ENCODE measurements around the gene MS4A6E. TPM values are rescaled to one million over a fixed set of nuclear protein-coding genes. Genes with fewer than 3 reads are reported as not detected.

Gene MS4A6E
- total and polyA plus RNA-seq, 2 donors (not counting 1 experiment from before 2014, with no cell fraction given), result not detected

DNA sequence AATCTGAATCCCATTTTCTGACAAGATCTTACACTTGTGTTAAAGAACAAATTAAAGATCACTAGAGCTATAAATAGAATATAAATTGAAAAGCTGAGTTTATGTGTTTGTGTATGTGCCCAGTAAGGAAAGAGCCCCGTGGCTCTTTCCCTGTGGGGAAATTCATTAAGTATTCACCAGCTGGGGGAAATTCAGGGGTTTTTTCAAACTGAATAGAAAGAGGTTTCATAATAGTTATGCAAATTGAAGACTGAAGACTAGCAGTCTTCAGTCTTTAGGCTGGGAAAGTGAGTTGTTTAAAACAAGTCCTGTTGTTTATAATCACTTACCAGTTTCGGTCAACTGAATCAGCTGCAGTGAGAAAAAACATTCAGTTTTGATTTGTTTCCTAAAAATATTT, 40.0 kb downstream of the MS4A6E start:
- Mint-ChIP-seq H3K27me3 (no peaks in the 10 kb centered on the region), H3K9me3 (ENCODE audit: insufficient read depth) (peaks cover 3% of the 10 kb centered on the region), H3K4me1 (peaks cover 87% of the 10 kb centered on the region), H3K4me3 (peak overlapping the region; percentile 73), H3K27ac (peak overlapping the region; percentile 93)
- ATAC-seq (ENCODE audit: low read depth), result peak; percentile 54
- Histone ChIP-seq H3K4me2 (replicated peaks; ENCODE audit: low read depth, low read length, poor library complexity, severe bottlenecking) (peak overlapping the region; percentile 64), H2AFZ (ENCODE audit: insufficient read depth, low read depth, low read length, poor library complexity, severe bottlenecking) (no peak overlapping the region), H3K9ac (ENCODE audit: low read length) (peak overlapping the region; percentile 37), H3K79me2 (ENCODE audit: control insufficient read depth, insufficient read depth, low read length) (peaks cover 71% of the 10 kb centered on the region), H3K9me3 (ENCODE audit: control extremely low read depth in 1 of 3, control insufficient read depth in 2 of 3, insufficient read depth in 1 of 3, low read length in 2 of 3) (peaks cover 0 to 6% (median 2%) of the 10 kb centered on the region in 3 donors), H3K27ac (ENCODE audit: low read length in 2 of 2) (peak overlapping the region; percentile 73 to 89), H3K36me3 (replicated peaks in 1 of 2; ENCODE audit: control extremely low read depth in 1 of 2, control insufficient read depth in 1 of 2, extremely low read depth in 1 of 2, insufficient read depth in 2 of 2, low read length in 1 of 2) (no peaks in the 10 kb centered on the region), H4K20me1 (ENCODE audit: control insufficient read depth, insufficient read depth, low read length, poor library complexity, severe bottlenecking) (no peaks in the 10 kb centered on the region), H3K4me3 (ENCODE audit: control extremely low read depth in 1 of 5, extremely low read depth in 1 of 5, insufficient read depth in 1 of 5, low read depth in 2 of 5, low read length in 4 of 5) (peak overlapping the region in 1 of 5 experiments; percentile 50), H3K27me3 (replicated peaks in 1 of 4; ENCODE audit: control extremely low read depth in 1 of 4, control insufficient read depth in 3 of 4, insufficient read depth in 4 of 4, low read length in 3 of 4) (no peaks in the 10 kb centered on the region), H3K4me1 (ENCODE audit: control insufficient read depth in 2 of 2, insufficient read depth in 2 of 2, low read length in 2 of 2) (peaks cover 70 to 79% of the 10 kb centered on the region in 2 donors)
- DNase-seq, result peak; percentile 86
- no peak for TF ChIP-seq CTCF (IDR thresholded peaks at IDR 0.05)
- no peak for TF ChIP-seq EZH2 (IDR thresholded peaks at IDR 0.05; ENCODE audit: borderline replicate concordance, insufficient read depth, low read depth, low read length, poor library complexity, severe bottlenecking)
- POLR2A ChIA-PET, result interaction anchor here (0.7 to 2.9 kb wide), 9 partner anchors 11 to 117 kb away, joined by 3 to 20 read pairs (median 5); partner anchors contain the start of genes MS4A1 and MS4A7
- CTCF ChIA-PET, result interaction anchor here (0.5 to 13.3 kb wide), 11 partner anchors 11 to 1088 kb away, joined by 3 to 257 read pairs (median 11); partner anchors contain the start of genes MS4A1, MS4A14 and MS4A7
- intact Hi-C loops (cut with micrococcal nuclease), result loop anchor here (1.0 to 5.0 kb wide), 4 partner anchors 10 to 205 kb away; partner anchors contain the start of gene MS4A1
- 0% methylated on average over 1 of the region's 2 CpGs for WGBS (ENCODE audit: insufficient coverage)

GRCh38 chr11:60367896-60368295, 40.8 kb downstream of the MS4A6E start:
- peak overlapping the region; percentile 37 for H3K9ac ChIP-seq (ENCODE audit: low read length)
- H3K4me2 ChIP-seq (replicated peaks; ENCODE audit: low read depth, low read length, poor library complexity, severe bottlenecking), result peak overlapping the region; percentile 64
- TF ChIP-seq CTCF (IDR thresholded peaks at IDR 0.05) (no peak), EZH2 (IDR thresholded peaks at IDR 0.05; ENCODE audit: borderline replicate concordance, insufficient read depth, low read depth, low read length, poor library complexity, severe bottlenecking) (no peak)
- ChIA-PET POLR2A (interaction anchor here (0.7 to 2.9 kb wide), 6 partner anchors 10 to 116 kb away, joined by 3 to 20 read pairs (median 7); partner anchors contain the start of genes MS4A1 and MS4A7), CTCF (interaction anchor here (1.1 to 13.3 kb wide), 10 partner anchors 10 to 251 kb away, joined by 3 to 257 read pairs (median 29); partner anchors contain the start of genes MS4A1, MS4A14 and MS4A7)
- H3K9me3 Mint-ChIP-seq (ENCODE audit: insufficient read depth), result peaks cover 3% of the 10 kb centered on the region
- peak overlapping the region; percentile 93 for H3K27ac Mint-ChIP-seq
- H3K9me3 ChIP-seq (ENCODE audit: control extremely low read depth in 1 of 3, control insufficient read depth in 2 of 3, insufficient read depth in 1 of 3, low read length in 2 of 3), result peaks cover 0 to 6% (median 2%) of the 10 kb centered on the region in 3 donors
- H3K27me3 ChIP-seq (replicated peaks in 1 of 4; ENCODE audit: control extremely low read depth in 1 of 4, control insufficient read depth in 3 of 4, insufficient read depth in 4 of 4, low read length in 3 of 4), result no peaks in the 10 kb centered on the region
- no peaks in the 10 kb centered on the region for H4K20me1 ChIP-seq (ENCODE audit: control insufficient read depth, insufficient read depth, low read length, poor library complexity, severe bottlenecking)
- WGBS (ENCODE audit: insufficient coverage), result 87% methylated on average over 19 of the region's 19 CpGs
- H3K27ac ChIP-seq (ENCODE audit: low read length in 2 of 2), result peak overlapping the region; percentile 73 to 89
- H2AFZ ChIP-seq (ENCODE audit: insufficient read depth, low read depth, low read length, poor library complexity, severe bottlenecking), result peak overlapping the region; percentile 35
- intact Hi-C loops (cut with micrococcal nuclease), result loop anchor here (1.0 to 5.0 kb wide), 4 partner anchors 9 to 204 kb away; partner anchors contain the start of gene MS4A1
- ATAC-seq (ENCODE audit: low read depth) (no peak), DNase-seq (no peak)
- peak overlapping the region; percentile 73 for H3K4me3 Mint-ChIP-seq
- peaks cover 84% of the 10 kb centered on the region for H3K4me1 Mint-ChIP-seq
- no peaks in the 10 kb centered on the region for H3K27me3 Mint-ChIP-seq
- no peaks in the 10 kb centered on the region for H3K36me3 ChIP-seq (replicated peaks in 1 of 2; ENCODE audit: control extremely low read depth in 1 of 2, control insufficient read depth in 1 of 2, extremely low read depth in 1 of 2, insufficient read depth in 2 of 2, low read length in 1 of 2)
- H3K79me2 ChIP-seq (ENCODE audit: control insufficient read depth, insufficient read depth, low read length), result peaks cover 73% of the 10 kb centered on the region
- peak overlapping the region in 1 of 5 experiments; percentile 50 for H3K4me3 ChIP-seq (ENCODE audit: control extremely low read depth in 1 of 5, extremely low read depth in 1 of 5, insufficient read depth in 1 of 5, low read depth in 2 of 5, low read length in 4 of 5)
- H3K4me1 ChIP-seq (ENCODE audit: control insufficient read depth in 2 of 2, insufficient read depth in 2 of 2, low read length in 2 of 2), result peaks cover 68 to 74% of the 10 kb centered on the region in 2 donors

Data from B cell (primary cell).